GM19395 (cell line): ENCODE results near the gene LRRC53.

Experiments used
- ATAC-seq: cut with Tn5 transposase; IDR thresholded peaks from one replicate; pipeline ENCODE4 v1.9.1; 2021; ENCODE audit warnings: mild to moderate bottlenecking, moderate library complexity; ENCODE audit not compliant: unreplicated experiment

Gene LRRC53

DNA sequence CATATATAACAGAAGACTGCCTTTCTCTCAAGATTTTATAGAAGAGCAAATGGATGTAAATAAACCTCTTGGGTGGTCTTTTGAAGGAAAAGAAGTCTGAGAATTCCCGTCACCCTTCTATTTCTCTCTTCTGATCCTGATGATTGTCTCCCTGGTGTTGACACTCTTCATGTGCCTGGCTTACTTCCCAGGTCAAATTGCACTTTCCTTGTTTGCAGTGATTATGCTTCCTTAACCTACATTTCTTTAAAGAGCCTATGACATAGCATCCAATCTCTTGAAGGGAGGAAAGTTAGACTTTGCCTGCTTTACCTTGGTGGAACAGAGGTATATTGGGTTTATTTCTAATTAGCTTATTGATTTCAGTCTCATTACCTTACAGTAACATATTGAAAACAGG is 80.1 kb downstream of the LRRC53 start:
- no peak for ATAC-seq

DNA sequence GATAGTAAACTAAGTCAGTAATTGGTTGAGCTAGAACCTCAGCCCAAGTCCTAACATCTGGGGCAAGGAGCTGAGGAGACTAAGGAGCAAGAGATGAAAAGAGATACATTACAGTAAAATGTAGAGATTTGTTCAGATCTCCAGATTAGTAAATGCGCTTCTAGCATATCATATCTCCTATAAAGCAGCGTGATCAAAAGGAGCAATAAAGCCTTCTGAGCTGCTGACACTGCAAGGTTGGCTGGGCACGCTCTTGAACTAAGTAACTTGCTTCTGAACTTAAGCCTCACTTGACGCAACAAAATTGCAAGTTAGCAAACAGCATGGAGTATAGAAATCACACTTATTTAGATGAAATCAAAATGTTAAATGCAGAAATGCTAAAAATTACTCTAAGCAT is 80.9 kb downstream of the LRRC53 start:
- ATAC-seq: no peak

DNA sequence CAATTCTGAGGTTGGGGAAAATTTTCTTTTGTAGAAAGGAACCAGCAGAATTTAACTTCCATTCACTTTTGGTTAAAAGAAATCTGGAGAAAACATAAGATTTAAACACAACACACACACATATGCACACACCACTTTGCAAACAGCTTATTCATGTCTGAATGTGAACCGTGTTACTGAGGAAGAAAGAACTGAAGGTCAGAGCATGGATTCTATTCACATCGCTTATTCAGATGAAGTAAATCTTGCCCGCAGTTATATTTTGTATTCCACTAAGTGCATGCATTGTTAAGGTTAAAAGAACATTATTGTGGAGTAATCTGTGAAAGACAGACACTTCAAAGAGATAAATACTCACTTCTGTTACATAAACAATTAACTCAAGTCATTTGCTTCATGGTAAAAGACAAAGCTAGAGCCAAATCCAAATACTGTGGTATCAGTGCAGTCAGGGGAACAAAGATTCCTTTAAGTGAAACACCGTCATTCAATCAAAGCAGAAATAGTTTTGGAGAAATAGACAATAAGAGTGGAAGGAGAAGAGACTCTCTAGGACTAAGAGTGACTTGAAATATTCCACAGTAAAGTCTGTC is 82.0 kb downstream of the LRRC53 start:
- no peak for ATAC-seq

DNA sequence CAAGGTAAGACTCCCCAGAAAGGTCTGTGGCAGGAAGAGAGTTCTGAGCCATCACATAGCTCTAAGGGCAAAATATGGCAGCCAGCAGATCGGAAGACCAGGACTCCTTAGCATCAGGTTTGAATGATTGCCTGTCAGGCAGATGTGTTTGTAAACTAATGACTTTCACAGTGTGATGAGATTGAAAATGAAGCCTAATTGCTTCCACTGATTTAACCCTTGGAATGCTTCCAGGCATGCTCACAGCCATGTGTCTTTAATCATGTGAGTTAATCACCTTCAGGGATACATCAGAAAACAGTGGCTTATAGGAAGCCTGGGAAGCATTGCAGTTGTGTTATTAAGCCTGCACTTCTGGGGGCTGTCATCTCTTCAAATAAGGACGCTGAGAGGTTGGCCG is 82.8 kb downstream of the LRRC53 start:
- ATAC-seq: no peak

DNA sequence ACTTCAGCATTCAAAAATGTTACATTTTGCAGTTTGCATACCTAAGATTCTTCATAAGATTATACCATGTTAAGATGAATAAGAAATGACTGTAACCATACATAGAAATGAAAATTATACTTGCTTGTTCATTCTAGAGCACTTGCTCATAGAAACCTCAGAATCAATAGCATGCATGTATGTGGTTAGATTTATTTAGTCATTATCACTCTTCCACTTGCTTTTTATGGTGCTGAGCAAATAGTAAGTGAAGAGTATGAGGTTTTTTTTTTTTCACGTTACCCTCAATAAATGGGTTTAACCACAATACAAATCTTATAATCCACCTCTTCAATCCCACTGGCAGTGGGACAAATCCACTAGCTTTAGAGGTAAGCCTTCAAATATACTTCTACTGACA is 84.7 kb downstream of the LRRC53 start:
- ATAC-seq: no peak

DNA sequence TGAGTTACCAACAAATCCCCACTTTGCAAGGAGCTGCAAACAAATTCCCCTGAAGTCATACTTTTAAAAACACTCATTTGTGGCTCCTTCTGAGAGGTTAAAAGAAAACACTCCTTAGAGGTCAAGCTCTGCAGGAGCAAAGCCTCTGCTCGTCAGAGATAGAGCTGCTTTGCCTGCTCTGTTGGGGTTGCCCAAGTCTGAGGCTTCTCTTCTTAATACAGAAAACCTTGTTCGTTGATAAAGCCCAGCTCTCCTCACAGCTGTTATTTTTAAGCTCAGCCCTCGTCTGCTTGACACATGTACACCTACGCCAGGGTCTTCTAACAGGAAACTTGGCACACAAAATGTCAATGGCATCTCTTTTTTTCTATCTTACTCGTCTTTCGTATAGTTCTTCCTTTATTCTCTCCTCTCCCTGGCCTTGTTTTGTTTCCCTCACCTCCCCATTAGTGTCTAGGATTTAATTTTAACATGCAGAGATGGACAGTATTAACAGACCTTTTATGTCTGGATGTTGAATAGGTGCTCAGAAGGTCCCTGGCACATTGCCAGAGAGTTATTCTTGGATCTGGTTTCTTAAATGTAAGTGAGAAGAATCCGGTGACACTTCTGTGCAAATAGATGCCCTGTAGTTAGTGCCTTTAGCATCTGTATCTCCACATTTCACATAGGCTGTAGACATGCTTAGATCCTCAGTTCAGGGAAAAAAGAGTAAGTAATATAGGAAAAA is 86.0 kb downstream of the LRRC53 start:
- ATAC-seq: no peak

DNA sequence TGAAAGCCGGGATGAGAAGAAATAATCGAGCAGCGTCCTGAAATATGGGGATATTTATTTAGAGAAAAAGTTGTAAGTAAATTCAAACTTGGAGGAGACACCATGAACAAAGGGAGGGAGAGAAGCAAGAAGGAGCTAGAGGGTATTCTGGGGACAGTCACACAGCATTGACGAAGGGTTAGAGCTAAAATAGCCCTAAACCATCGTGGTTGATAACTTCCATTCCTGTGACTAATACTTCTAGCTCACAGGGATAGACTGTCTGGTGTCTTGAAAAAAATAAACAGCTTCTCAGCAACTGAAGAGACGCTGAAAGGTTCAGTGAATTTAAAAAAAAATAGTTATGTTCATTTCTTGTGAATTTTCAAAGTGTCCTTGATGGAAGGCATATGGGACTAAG is 86.7 kb downstream of the LRRC53 start:
- no peak for ATAC-seq

DNA sequence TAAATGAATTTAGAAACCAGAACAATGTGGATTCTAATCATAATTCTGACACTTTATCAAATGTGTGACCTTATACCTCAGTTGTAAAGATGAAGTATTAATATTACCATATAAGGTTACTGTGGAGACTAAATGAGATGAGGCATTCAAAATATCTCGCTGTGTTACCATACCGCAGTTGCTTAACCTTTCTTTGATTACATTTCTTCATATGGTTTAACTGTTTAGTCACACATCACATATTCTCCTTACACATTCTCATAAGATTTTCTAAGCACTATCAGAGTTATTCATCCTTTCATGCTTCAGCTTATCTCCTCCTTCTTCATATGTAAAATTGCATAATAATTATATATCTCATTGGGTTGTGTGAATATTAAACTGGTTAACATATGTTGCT is 88.9 kb downstream of the LRRC53 start:
- no peak for ATAC-seq

DNA sequence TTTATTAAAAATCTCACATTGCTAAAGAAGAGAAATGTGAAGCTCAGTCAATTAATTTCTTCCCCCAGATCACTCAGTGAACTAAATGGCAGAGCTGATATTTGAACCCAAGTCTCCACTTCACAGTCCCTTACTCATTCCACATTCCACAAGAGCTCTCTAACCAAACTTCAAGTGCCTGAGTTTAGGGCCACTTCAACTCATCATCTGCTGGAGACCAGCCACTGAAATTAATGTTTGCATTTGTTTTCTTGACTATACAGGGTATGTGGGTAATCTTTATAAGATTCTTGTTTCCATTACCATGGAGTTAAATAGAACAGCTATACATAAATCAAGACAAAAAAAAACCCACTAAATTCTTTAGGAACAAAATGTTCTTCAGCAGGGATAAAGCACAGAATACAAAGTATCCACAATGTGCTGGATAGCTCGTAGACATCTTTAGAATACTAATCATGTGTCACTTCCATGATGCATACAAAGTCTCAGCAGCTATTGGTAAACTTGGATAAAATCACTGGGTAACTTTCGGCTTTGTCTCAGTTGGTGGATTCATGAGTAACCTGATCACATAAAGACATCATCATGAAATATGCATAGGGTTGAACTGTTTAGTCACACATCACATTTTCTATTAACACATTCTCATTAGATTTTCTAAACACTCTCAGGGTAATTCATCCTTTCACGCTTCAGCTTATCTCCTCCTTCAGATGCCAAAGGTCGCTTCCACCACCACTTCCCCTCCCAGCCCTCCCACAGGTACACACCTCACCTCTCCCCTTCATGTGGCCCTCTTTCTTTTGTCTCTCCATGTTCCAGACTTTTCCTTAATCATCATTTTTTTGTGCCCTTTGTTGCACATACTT is 89.8 kb downstream of the LRRC53 start:
- no peak for ATAC-seq

DNA sequence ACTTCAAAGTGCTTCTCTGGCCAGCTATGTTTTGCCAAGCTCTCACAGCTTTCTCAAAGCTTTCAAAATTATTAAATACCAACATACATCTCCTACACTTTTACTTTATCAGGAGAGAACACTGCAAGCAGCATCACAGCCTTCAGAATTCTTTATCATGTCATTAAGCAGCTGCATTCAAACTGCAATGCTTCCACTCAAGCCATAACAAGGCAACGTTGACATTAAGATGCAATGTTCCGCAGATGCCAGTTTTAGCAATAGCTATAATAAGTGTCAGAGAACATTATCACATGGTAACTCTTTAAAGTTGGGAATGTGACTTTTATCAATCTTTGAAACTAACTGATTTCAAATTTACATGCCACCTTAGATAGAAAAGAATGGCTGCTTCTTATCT is 91.9 kb downstream of the LRRC53 start:
- ATAC-seq: no peak
